Measurements from ENCODE around the gene ATXN2.
A peak's percentile ranks its signal among the peaks of the same experiment; 100 is the strongest.

Gene ATXN2

DNA sequence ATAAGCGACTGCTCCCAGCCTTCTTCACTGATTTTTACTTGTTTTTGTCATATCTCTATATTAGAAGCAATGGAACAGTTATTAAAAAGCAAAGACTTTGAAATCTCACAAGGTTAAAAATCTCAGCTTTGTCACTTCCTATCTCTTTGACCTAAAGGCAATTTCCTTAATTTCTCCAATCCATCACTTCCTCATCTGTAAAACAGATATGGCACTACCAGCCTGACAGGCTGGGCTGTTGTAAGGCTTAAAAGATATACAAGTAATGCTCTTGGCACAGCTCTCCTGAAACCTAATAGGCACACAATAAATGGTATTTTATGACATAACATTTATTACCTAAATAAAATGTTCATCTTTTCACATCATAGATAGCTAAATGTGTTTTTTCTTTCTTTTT, 25.6 kb downstream of the ATXN2 start:
- no peak for TF ChIP-seq CEBPB (IDR thresholded peaks at IDR 0.05)
- no peak for TF ChIP-seq CREB1 (IDR thresholded peaks at IDR 0.05; ENCODE audit: low read depth)
- TF ChIP-seq FOXM1 (IDR thresholded peaks at IDR 0.05; ENCODE audit: borderline replicate concordance, low read depth): no peak
- TF ChIP-seq USF1 (IDR thresholded peaks at IDR 0.05): no peak
- TF ChIP-seq YY1 (IDR thresholded peaks at IDR 0.05; ENCODE audit: low read depth): no peak
- no peak for TF ChIP-seq EGR1 (IDR thresholded peaks at IDR 0.05)
- no peak for TF ChIP-seq EP300 (IDR thresholded peaks at IDR 0.05; ENCODE audit: borderline replicate concordance)
- no peak for TF ChIP-seq NFIC (IDR thresholded peaks at IDR 0.05)

- TF ChIP-seq, protein P1, sequence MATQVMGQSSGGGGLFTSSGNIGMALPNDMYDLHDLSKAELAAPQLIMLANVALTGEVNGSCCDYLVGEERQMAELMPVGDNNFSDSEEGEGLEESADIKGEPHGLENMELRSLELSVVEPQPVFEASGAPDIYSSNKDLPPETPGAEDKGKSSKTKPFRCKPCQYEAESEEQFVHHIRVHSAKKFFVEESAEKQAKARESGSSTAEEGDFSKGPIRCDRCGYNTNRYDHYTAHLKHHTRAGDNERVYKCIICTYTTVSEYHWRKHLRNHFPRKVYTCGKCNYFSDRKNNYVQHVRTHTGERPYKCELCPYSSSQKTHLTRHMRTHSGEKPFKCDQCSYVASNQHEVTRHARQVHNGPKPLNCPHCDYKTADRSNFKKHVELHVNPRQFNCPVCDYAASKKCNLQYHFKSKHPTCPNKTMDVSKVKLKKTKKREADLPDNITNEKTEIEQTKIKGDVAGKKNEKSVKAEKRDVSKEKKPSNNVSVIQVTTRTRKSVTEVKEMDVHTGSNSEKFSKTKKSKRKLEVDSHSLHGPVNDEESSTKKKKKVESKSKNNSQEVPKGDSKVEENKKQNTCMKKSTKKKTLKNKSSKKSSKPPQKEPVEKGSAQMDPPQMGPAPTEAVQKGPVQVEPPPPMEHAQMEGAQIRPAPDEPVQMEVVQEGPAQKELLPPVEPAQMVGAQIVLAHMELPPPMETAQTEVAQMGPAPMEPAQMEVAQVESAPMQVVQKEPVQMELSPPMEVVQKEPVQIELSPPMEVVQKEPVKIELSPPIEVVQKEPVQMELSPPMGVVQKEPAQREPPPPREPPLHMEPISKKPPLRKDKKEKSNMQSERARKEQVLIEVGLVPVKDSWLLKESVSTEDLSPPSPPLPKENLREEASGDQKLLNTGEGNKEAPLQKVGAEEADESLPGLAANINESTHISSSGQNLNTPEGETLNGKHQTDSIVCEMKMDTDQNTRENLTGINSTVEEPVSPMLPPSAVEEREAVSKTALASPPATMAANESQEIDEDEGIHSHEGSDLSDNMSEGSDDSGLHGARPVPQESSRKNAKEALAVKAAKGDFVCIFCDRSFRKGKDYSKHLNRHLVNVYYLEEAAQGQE (IDR thresholded peaks at IDR 0.05; ENCODE audit: low read depth): no peak
- no peak for TF ChIP-seq TCF12 (IDR thresholded peaks at IDR 0.05; ENCODE audit: low read depth)
- TF ChIP-seq RAD21 (IDR thresholded peaks at IDR 0.05; ENCODE audit: low read depth): no peak
- peak; percentile 51; the same call in 1 of the 2 replicates for TF ChIP-seq EP300 (IDR thresholded peaks at IDR 0.05; ENCODE audit: borderline replicate concordance)
- no peak for TF ChIP-seq TAF1 (IDR thresholded peaks at IDR 0.05; ENCODE audit: low read depth)
- no peak; the same call in 1 of the 2 replicates for TF ChIP-seq MAX (IDR thresholded peaks at IDR 0.05)
- no peak for TF ChIP-seq USF1 (IDR thresholded peaks at IDR 0.05)
- TF ChIP-seq CEBPB (IDR thresholded peaks at IDR 0.05): no peak
- TF ChIP-seq YY1 (IDR thresholded peaks at IDR 0.05; ENCODE audit: low read depth): no peak
- TF ChIP-seq FOXM1 (IDR thresholded peaks at IDR 0.05; ENCODE audit: borderline replicate concordance, low read depth): no peak
- TF ChIP-seq EGR1 (IDR thresholded peaks at IDR 0.05): no peak
- no peak for TF ChIP-seq NFIC (IDR thresholded peaks at IDR 0.05)
- TF ChIP-seq ZBTB7A (IDR thresholded peaks at IDR 0.05; ENCODE audit: low read depth): no peak
- peak; percentile 74 for TF ChIP-seq TEAD4 (IDR thresholded peaks at IDR 0.05)
These were observed 28.8 kb downstream of the ATXN2 start for GRCh38 chr12:111570084-111570961.

DNA sequence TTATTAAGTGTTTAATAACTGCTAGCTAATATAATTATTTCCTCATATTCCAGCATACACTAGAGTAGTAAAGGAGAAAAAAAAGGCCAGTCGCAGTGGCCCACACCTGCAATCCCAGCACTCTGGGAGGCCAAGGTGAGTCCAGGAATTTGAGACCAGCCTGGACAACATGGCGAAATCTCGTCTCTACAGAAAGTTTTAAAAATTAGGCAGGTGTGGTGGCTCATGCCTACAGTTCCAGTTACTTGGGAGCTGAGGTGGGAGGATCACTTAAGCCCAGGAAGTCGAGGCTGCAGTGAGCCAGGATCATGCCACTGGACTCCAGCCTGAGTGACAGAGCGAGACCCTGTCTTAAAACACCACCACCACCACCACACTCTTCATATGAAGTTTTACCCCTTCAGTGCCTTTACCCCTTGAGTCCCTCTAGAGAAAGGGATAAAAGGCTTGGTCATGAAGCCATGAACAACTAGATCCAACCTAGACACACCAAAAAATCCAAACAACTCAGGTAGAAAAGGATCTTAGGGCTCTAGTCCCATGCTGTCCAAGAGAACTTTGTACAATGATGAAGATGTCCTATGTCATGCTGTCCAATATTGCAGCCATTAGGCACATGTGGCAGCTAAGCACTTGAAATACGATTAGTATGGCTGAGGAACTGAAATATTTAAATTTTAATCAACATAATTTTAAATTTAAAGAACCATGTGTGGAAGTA, 29.6 kb downstream of the ATXN2 start:
- TF ChIP-seq CEBPB (IDR thresholded peaks at IDR 0.05) (no peak), TAF1 (IDR thresholded peaks at IDR 0.05; ENCODE audit: low read depth) (no peak), TEAD4 (IDR thresholded peaks at IDR 0.05) (no peak), ZBTB7A (IDR thresholded peaks at IDR 0.05; ENCODE audit: low read depth) (no peak), EGR1 (IDR thresholded peaks at IDR 0.05) (no peak), MAX (IDR thresholded peaks at IDR 0.05) (no peak), TCF12 (IDR thresholded peaks at IDR 0.05; ENCODE audit: low read depth) (no peak), USF1 (IDR thresholded peaks at IDR 0.05) (no peak), RAD21 (IDR thresholded peaks at IDR 0.05; ENCODE audit: low read depth) (no peak), EP300 (IDR thresholded peaks at IDR 0.05; ENCODE audit: borderline replicate concordance) (no peak), CREB1 (IDR thresholded peaks at IDR 0.05; ENCODE audit: low read depth) (no peak), YY1 (IDR thresholded peaks at IDR 0.05; ENCODE audit: low read depth) (no peak), NFIC (IDR thresholded peaks at IDR 0.05) (no peak), FOXM1 (IDR thresholded peaks at IDR 0.05; ENCODE audit: borderline replicate concordance, low read depth) (no peak)
- TF ChIP-seq, protein P1 (IDR thresholded peaks at IDR 0.05; ENCODE audit: low read depth): no peak

GRCh38 chr12:111558107-111558376, 41.1 kb downstream of the ATXN2 start:
- TF ChIP-seq TEAD4 (IDR thresholded peaks at IDR 0.05): peak; percentile 73
- 0 out of 2 replicates have a peak, but pooled peaks have one; percentile 17 for TF ChIP-seq NFIC (IDR thresholded peaks at IDR 0.05)
- TF ChIP-seq CEBPB (IDR thresholded peaks at IDR 0.05): no peak

Measured in Ishikawa (cell line).